DND-41 (cell line): ENCODE measurements around the gene BORCS5.

ENCODE experiments used
- EZH2 ChIP-seq: IDR thresholded peaks from 3 replicates; pipeline ENCODE4 v1.6.1; 2012; ENCODE audit warnings: borderline replicate concordance, low read depth, mild to moderate bottlenecking, moderate library complexity, low read length, inconsistent platforms; ENCODE audit not compliant: severe bottlenecking
- TF ChIP-seq, protein P1 (sequence below): IDR thresholded peaks from 2 replicates; pipeline ENCODE4 v1.5.1; 2012; ENCODE audit warnings: borderline replicate concordance, low read length, moderate library complexity, mild to moderate bottlenecking; ENCODE audit not compliant: poor library complexity, severe bottlenecking; ENCODE audit errors: extremely low read depth

DNA sequence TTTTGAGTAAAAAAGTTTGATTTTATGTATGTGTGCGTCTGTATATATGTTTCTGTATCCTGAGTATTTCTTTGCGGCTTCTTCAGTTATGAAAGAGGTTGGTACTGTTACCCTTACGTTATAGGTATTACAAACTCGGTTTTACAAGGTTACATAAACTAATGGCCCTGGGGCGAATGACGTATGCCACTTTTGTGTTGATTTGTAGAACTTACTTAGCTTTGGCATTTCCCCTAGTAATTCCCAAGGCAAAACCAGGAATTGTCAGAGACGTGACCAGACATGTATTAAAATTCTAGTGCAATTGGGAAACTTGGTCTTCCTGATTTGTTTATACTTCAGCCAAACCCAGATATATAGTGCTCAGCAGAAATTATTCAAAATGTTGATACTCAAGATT lies 112.5 kb downstream of the BORCS5 start:
- TF ChIP-seq, protein P1, sequence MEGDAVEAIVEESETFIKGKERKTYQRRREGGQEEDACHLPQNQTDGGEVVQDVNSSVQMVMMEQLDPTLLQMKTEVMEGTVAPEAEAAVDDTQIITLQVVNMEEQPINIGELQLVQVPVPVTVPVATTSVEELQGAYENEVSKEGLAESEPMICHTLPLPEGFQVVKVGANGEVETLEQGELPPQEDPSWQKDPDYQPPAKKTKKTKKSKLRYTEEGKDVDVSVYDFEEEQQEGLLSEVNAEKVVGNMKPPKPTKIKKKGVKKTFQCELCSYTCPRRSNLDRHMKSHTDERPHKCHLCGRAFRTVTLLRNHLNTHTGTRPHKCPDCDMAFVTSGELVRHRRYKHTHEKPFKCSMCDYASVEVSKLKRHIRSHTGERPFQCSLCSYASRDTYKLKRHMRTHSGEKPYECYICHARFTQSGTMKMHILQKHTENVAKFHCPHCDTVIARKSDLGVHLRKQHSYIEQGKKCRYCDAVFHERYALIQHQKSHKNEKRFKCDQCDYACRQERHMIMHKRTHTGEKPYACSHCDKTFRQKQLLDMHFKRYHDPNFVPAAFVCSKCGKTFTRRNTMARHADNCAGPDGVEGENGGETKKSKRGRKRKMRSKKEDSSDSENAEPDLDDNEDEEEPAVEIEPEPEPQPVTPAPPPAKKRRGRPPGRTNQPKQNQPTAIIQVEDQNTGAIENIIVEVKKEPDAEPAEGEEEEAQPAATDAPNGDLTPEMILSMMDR = no peak
- no peak for TF ChIP-seq EZH2
